Measurements from ENCODE around the gene SESN1.

SESN1 gene

GRCh38 chr6:109038837-109039398 is 55.7 kb downstream of the SESN1 start:
- Histone ChIP-seq H3K27ac (no peak overlapping the region), H3K27me3 (ENCODE audit: control insufficient read depth, insufficient read depth, low read length) (no peaks in the 10 kb centered on the region), H3K36me3 (ENCODE audit: control insufficient read depth, insufficient read depth, low read length) (no peaks in the 10 kb centered on the region), H3K9ac (no peak overlapping the region), H3K4me2 (ENCODE audit: low read length) (no peak overlapping the region), H3K9me3 (ENCODE audit: control insufficient read depth, low read length) (no peaks in the 10 kb centered on the region), H3K4me3 (ENCODE audit: low read depth, low read length) (no peak overlapping the region), H2AFZ (no peak overlapping the region), H3K79me2 (peaks cover 47% of the 10 kb centered on the region), H3K4me1 (no peaks in the 10 kb centered on the region)
- TF ChIP-seq CTCF (IDR thresholded peaks at IDR 0.05), result no peak

DNA sequence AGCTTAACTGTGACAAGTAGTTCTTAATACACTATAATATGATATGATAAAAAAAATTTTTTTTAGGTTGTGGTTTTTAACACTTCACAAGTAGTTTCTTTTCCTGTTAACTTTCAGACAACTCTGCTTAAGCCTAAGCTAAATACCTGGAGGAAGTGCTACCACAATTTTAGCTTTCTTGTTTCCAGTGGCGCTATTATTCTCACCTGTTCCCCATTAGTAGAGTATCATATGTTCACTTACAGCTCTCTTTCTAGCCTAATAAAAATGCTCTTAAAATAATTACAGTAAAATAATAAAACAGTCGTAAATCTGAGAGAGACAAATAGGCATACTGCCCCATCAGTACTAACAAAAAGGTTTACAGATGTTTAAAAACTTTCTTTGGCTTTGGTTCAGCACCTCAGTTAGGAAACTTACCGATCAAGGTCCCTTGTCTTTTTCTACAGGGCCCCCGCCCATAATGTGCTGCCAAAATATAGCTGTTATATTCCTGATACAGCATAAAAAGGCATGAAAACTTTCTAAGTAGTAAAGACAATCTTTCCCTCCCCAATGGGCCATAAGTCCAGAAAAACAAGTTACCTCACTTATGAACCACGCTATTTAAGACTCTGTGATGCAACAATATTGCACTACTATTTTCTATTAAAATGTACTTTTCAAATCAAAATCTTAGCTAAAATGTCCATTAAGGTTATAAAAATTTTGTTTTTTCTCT is 57.9 kb downstream of the SESN1 start:
- H2AFZ ChIP-seq, result no peak overlapping the region
- no peak for TF ChIP-seq CTCF (IDR thresholded peaks at IDR 0.05)
- H3K27me3 ChIP-seq (ENCODE audit: control insufficient read depth, insufficient read depth, low read length), result no peaks in the 10 kb centered on the region
- no peak overlapping the region for H3K4me2 ChIP-seq (ENCODE audit: low read length)
- H3K4me3 ChIP-seq (ENCODE audit: low read depth, low read length), result no peak overlapping the region
- H3K79me2 ChIP-seq, result peaks cover 53% of the 10 kb centered on the region
- no peaks in the 10 kb centered on the region for H3K9me3 ChIP-seq (ENCODE audit: control insufficient read depth, low read length)
- peaks cover 2% of the 10 kb centered on the region for H3K4me1 ChIP-seq
- no peak overlapping the region for H3K27ac ChIP-seq
- no peak overlapping the region for H3K9ac ChIP-seq
- no peaks in the 10 kb centered on the region for H3K36me3 ChIP-seq (ENCODE audit: control insufficient read depth, insufficient read depth, low read length)

DNA sequence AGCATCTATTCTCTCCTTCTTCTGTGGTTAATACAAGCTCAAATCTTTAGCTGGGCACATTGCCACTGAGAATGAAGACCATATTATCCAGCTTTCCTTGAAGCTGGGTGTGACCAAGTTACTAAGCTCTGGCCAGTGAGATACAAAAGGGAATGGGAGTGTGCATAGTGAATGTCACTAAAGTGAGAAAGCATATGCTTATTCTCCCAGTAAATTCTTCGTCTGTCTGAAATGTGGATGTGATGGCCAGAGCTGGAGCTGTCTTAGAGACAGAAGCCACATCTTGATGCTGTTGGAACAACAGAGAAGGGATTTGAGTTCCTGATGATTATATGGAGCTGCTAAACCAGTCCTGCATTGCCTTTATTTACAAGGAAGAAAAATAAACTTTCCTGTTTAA is 60.1 kb downstream of the SESN1 start:
- H3K79me2 ChIP-seq, result peaks cover 59% of the 10 kb centered on the region
- H3K27ac ChIP-seq, result no peak overlapping the region
- no peaks in the 10 kb centered on the region for H3K36me3 ChIP-seq (ENCODE audit: control insufficient read depth, insufficient read depth, low read length)
- no peak overlapping the region for H3K4me2 ChIP-seq (ENCODE audit: low read length)
- no peak for TF ChIP-seq CTCF (IDR thresholded peaks at IDR 0.05)
- peaks cover 2% of the 10 kb centered on the region for H3K4me1 ChIP-seq
- H2AFZ ChIP-seq, result no peak overlapping the region
- H3K27me3 ChIP-seq (ENCODE audit: control insufficient read depth, insufficient read depth, low read length), result no peaks in the 10 kb centered on the region
- H3K9me3 ChIP-seq (ENCODE audit: control insufficient read depth, low read length), result no peaks in the 10 kb centered on the region
- H3K9ac ChIP-seq, result no peak overlapping the region
- H3K4me3 ChIP-seq (ENCODE audit: low read depth, low read length), result no peak overlapping the region

DNA sequence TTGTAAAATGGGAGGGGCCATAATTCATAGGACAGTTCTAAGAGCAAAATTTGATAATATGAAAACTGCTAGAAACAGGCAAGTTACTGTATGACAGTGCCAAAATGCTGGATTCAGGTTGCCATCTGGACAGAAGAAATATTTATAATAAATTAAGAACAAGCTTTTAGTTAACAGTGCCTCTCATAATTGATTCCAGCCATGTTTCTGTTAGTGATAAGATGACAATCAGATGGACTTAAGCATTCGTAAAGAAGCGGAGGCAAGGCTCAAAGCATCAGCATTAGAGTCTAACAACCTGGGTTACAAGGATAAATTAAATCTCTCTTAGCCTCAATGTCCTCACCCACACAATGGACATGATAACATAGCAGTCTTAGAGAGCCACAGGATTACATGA is 61.0 kb downstream of the SESN1 start:
- Histone ChIP-seq H3K27ac (no peak overlapping the region), H3K79me2 (peaks cover 54% of the 10 kb centered on the region)

More for the DNA sequence above, 61.0 kb downstream of the SESN1 start:
- no peak overlapping the region for H3K4me2 ChIP-seq (ENCODE audit: low read length)
- no peak for TF ChIP-seq CTCF (IDR thresholded peaks at IDR 0.05)
- no peaks in the 10 kb centered on the region for H3K27me3 ChIP-seq (ENCODE audit: control insufficient read depth, insufficient read depth, low read length)
- no peaks in the 10 kb centered on the region for H3K9me3 ChIP-seq (ENCODE audit: control insufficient read depth, low read length)
- H3K9ac ChIP-seq, result no peak overlapping the region
- no peak overlapping the region for H2AFZ ChIP-seq
- peaks cover 2% of the 10 kb centered on the region for H3K4me1 ChIP-seq
- no peaks in the 10 kb centered on the region for H3K36me3 ChIP-seq (ENCODE audit: control insufficient read depth, insufficient read depth, low read length)
- no peak overlapping the region for H3K4me3 ChIP-seq (ENCODE audit: low read depth, low read length)

Data from parathyroid adenoma (tissue), 2 donors.